Sigmoid colon (tissue), 7 donors: ENCODE data around the gene TENT5C. TPM values are rescaled to one million over a fixed set of nuclear protein-coding genes. Genes with fewer than 3 reads are reported as not detected.

ENCODE experiments used
- DNase-seq: peaks from one replicate; pipeline ENCODE4 v3.0.0-alpha.2; 2019
- H3K27ac ChIP-seq, 4 donors: fragments of 200-600 bp; sonication (generic); one replicate each; pipeline ENCODE4 v1.5.1; 2016 to 2019; ENCODE audit warnings: mild to moderate bottlenecking in 1 of 4
- H3K27me3 ChIP-seq, 3 donors: fragments of 200-600 bp; sonication (generic); one replicate each; pipeline ENCODE4 v1.5.1; 2019; ENCODE audit warnings: mild to moderate bottlenecking in 1 of 3
- H3K36me3 ChIP-seq, 4 donors: fragments of 200-600 bp; sonication (generic); one replicate each; pipeline ENCODE4 v1.5.1; 2016 to 2019
- H3K4me1 ChIP-seq, 4 donors: fragments of 200-600 bp; sonication (generic); one replicate each; pipeline ENCODE4 v1.5.1; 2017 to 2019
- H3K4me3 ChIP-seq, 4 donors: fragments of 200-600 bp; sonication (generic); one replicate each; pipeline ENCODE4 v1.5.1; 2017 to 2019; ENCODE audit warnings: mild to moderate bottlenecking in 2 of 4, moderate library complexity in 1 of 4
- H3K9me3 ChIP-seq, 4 donors: fragments of 200-600 bp in 3 of 4; sonication (generic) in 3 of 4; one replicate each; pipeline versions ENCODE4 v1.5.1 to v1.6.1; 2013 to 2019
- EP300 ChIP-seq, 4 donors: sonication (generic); formaldehyde crosslinking; IDR thresholded peaks; one replicate each; pipeline ENCODE4 v1.6.1; 2017; ENCODE audit warnings: antibody characterized with exemption in 4 of 4
- POLR2A ChIP-seq, 2 donors: fragments of 450-650 bp; IDR thresholded peaks; one replicate each; pipeline ENCODE4 v1.6.1; 2016; ENCODE audit warnings: antibody characterized with exemption in 2 of 2, mild to moderate bottlenecking in 2 of 2, moderate library complexity in 2 of 2
- POLR2AphosphoS5 ChIP-seq, 4 donors: sonication (generic); formaldehyde crosslinking; IDR thresholded peaks; one replicate each; pipeline ENCODE4 v1.6.1; 2017; ENCODE audit warnings: antibody characterized with exemption in 4 of 4
- WGBS, 2 donors: extraction: QIAGEN DNeasy Blood & Tissue Kit; methylation state at CpG; one replicate each; pipeline ENCODE4 v1.1.7; 2013; 5-methylcytosine and 5-hydroxymethylcytosine counted together
- intact Hi-C: fragments of 100-400 bp; cut with DNase I; formaldehyde crosslinking; loops from one replicate; pipeline ENCODE4 v1.15.1; 2023
- polyA plus RNA-seq, 3 donors: library from polyadenylated mRNA; stranded (reverse); fragments of 200-250 nt; gene quantifications; one replicate each; pipeline ENCODE4 v1.2.3, GENCODE V29; 2013
- total RNA-seq, 4 donors: library from RNA; depleted of rRNA; stranded (reverse); fragments of >200 nt; gene quantifications; one replicate each; pipeline ENCODE4 v1.1.0, GENCODE V29; 2016
- TF ChIP-seq, protein P1 (sequence below), 4 experiments: fragments of 450-650 bp in 3 of 4; fragments of 200-600 bp in 1 of 4; IDR thresholded peaks; one replicate each; pipeline ENCODE4 v1.5.1; 2016 to 2019; ENCODE audit warnings: antibody characterized with exemption in 4 of 4, mild to moderate bottlenecking in 3 of 4, moderate library complexity in 2 of 4
- donor health status: healthy with polysubstance abuse.
- donor health status: Bipolar disorder and iron deficiency.
- donor health status: healthy.

TENT5C gene
- total and polyA plus RNA-seq, 7 donors: 2.8 to 10.3 (median 5.6) TPM

DNA sequence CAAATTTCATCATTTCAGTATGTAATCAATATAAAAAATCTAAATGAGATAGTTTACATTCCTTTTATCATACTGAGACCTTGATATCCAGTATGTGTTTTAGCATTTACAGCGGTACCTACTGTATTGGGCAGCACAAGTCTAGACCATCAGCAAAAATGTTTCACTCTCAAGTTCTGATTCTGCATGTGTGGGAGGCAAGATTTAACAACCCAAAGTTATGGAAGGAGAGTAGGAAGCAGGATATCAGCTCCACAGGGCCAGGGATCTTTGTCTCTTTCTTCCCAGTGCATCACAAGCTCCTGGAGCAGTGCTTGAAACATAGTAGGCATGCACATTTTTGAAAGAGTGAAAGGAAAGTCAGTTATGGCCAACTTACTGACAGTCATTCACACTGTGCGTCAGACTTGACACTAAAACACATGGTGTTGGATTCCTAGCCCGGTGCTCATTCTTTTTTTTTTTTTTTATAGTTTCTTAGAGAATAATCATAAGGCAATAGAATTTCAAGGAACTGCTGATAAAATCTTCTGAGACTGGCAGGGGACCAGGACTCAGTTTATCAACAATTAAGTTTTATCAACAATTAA lies 6.1 kb downstream of the TENT5C start:
- no peaks in the 10 kb centered on the region for H3K36me3 ChIP-seq
- TF ChIP-seq POLR2AphosphoS5 (IDR thresholded peaks at IDR 0.05) (no peak), POLR2A (IDR thresholded peaks at IDR 0.05) (no peak)
- TF ChIP-seq, protein P1, sequence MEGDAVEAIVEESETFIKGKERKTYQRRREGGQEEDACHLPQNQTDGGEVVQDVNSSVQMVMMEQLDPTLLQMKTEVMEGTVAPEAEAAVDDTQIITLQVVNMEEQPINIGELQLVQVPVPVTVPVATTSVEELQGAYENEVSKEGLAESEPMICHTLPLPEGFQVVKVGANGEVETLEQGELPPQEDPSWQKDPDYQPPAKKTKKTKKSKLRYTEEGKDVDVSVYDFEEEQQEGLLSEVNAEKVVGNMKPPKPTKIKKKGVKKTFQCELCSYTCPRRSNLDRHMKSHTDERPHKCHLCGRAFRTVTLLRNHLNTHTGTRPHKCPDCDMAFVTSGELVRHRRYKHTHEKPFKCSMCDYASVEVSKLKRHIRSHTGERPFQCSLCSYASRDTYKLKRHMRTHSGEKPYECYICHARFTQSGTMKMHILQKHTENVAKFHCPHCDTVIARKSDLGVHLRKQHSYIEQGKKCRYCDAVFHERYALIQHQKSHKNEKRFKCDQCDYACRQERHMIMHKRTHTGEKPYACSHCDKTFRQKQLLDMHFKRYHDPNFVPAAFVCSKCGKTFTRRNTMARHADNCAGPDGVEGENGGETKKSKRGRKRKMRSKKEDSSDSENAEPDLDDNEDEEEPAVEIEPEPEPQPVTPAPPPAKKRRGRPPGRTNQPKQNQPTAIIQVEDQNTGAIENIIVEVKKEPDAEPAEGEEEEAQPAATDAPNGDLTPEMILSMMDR (IDR thresholded peaks at IDR 0.05): no peak
- peaks cover 0 to 68% (median 49%) of the 10 kb centered on the region in 4 donors for H3K4me1 ChIP-seq
- intact Hi-C loops: loop anchor here (5.0 kb wide), 2 partner anchors 60 to 85 kb away; no protein-coding TSS in a partner anchor
- H3K9me3 ChIP-seq: no peaks in the 10 kb centered on the region
- no peak for DNase-seq
- H3K4me3 ChIP-seq: no peak overlapping the region
- peak overlapping the region in 3 of 4 donors; percentile 60 to 86 (median 75) for H3K27ac ChIP-seq
- WGBS, 2 donors: 39 to 60% methylated on average over 3 of the region's 3 CpGs
- H3K27me3 ChIP-seq: no peaks in the 10 kb centered on the region

DNA sequence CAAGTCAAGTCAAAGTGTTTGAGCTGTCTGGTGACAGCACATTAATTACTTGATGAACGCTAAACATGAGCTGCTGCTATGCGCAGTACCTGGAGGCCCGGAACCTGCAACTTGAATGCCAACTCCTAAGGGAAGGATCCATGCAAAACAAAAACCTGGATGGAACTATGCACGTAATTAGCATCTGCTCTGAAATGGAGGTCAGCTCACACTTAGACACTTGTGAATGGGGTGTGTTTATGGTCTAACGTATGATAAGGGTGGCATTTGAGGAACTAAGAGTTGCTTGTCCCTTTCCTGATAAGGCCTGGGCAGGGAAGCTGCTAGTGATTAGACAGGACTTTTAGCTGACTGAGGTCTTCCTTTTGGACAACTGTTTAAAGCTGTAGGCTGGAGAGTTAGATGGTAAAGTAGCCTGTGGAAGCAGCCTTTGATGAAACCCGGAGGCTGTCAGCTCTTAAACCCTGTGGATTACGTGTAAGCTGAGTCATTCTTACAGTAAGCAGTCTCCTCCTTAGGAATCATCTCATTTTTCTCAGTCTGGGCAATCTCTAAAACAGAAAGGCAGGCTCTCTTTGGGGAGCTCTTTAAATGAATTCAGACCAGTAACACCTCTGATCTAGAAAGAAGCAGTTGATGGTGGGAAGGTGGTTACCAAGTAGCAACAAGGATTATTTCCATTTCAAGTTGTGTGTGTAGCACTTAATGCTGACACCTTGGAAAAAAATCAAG lies 6.8 kb downstream of the TENT5C start:
- Histone ChIP-seq H3K27me3 (no peaks in the 10 kb centered on the region), H3K4me3 (no peak overlapping the region), H3K27ac (peak overlapping the region in 3 of 4 donors; percentile 60 to 86 (median 75)), H3K9me3 (no peaks in the 10 kb centered on the region), H3K4me1 (peaks cover 0 to 61% (median 42%) of the 10 kb centered on the region in 4 donors), H3K36me3 (no peaks in the 10 kb centered on the region)
- intact Hi-C loops: loop anchor here (5.0 kb wide), 2 partner anchors 60 to 85 kb away; no protein-coding TSS in a partner anchor
- TF ChIP-seq EP300 (IDR thresholded peaks at IDR 0.05) (peak in 1 of 4 donors; percentile 60), POLR2A (IDR thresholded peaks at IDR 0.05) (no peak), POLR2AphosphoS5 (IDR thresholded peaks at IDR 0.05) (peak in 3 of 4 donors; percentile 41 to 74 (median 47))
- TF ChIP-seq, protein P1 (IDR thresholded peaks at IDR 0.05): no peak
- WGBS, 2 donors: 9 to 35% methylated on average over 7 of the region's 7 CpGs
- no peak for DNase-seq

DNA sequence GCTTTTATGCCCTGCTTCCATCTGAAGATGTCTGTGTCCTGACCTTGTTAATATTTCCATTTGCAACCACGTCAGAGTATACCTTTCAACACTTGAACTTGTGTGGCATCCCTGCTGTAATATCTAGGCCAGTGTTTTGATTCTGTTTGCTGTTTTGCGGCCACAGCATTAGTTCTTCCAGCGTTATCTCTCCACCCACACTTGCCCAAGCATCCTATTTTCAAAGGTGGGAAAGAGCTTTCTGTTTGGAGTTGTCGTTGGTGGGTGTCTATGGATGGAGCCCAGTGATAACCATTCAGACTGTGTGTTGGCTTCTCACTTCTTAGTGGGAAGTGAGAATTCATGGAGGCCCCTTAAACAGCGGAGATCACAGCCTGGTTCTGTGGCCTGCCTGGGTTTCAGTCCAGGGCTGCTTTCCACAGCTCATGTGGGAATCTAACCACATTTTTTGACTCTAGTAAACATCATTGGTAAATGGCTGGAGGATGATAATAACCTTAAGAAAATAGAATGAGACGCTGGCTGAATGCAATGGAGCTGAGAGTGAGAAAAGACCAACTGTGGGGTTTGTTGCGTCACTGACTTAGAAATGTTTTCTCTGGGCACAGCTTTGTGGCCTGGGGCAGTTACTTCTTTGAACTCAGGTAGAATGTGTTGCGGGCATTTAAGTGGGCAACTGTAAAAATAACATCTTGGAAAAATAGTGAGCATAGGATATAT lies 7.6 kb downstream of the TENT5C start:
- TF ChIP-seq, protein P1 (IDR thresholded peaks at IDR 0.05): no peak
- no peak for TF ChIP-seq POLR2A (IDR thresholded peaks at IDR 0.05)
- TF ChIP-seq POLR2AphosphoS5 (IDR thresholded peaks at IDR 0.05): no peak
- no peak for TF ChIP-seq EP300 (IDR thresholded peaks at IDR 0.05)
- Histone ChIP-seq H3K9me3 (no peaks in the 10 kb centered on the region), H3K27me3 (no peaks in the 10 kb centered on the region), H3K36me3 (no peaks in the 10 kb centered on the region), H3K4me1 (peaks cover 0 to 54% (median 40%) of the 10 kb centered on the region in 4 donors), H3K4me3 (no peak overlapping the region), H3K27ac (peak overlapping the region in 3 of 4 donors; percentile 60 to 86 (median 75))
- intact Hi-C loops: loop anchor here (5.0 kb wide), 2 partner anchors 59 to 84 kb away; no protein-coding TSS in a partner anchor
- WGBS, 2 donors: 56 to 78% methylated on average over 8 of the region's 8 CpGs
- DNase-seq: no peak

DNA sequence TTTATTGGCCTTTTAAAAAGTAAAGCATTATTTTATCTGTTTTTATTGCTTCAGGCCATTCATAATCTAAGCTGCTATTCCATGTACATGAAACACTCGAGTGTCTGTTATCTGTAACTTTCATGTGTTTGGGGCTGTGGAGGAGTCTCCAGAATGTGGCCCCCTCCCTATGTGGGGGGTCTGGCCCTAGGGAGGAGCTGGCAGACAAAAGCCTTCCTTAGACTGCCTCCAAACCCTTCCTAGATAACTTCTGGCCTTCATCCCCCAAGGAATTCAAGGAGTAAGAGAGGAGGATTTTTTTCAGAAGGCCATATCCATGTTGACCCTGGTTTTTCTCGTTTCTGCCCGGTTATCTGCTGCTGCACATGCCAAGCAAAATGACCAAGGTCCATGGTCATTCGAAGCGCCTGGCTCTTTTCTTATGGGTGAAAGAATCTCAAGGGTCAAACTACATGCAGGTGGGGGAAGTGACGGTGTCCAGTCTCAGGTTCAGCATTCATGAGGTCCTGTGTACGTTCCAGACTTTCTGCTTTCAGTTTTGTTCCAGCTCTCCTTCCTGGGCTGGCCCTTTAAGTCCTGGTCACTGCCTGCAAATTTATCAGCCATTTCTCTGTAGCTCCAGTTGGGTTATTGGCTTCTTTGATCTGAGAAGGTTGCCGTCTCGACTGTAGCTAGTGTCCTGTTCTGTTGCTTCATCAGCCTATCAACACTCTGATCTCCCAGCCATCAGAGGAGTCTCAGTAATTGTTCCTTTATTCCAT lies 8.3 kb downstream of the TENT5C start:
- no peaks in the 10 kb centered on the region for H3K9me3 ChIP-seq
- DNase-seq: no peak
- no peak for TF ChIP-seq EP300 (IDR thresholded peaks at IDR 0.05)
- TF ChIP-seq, protein P1 (IDR thresholded peaks at IDR 0.05): no peak
- no peak for TF ChIP-seq POLR2AphosphoS5 (IDR thresholded peaks at IDR 0.05)
- no peak for TF ChIP-seq POLR2A (IDR thresholded peaks at IDR 0.05)
- WGBS, 2 donors: 19 to 64% methylated on average over 9 of the region's 9 CpGs
- intact Hi-C loops: loop anchor here (5.0 kb wide), 2 partner anchors 58 to 83 kb away; no protein-coding TSS in a partner anchor
- peak overlapping the region in 3 of 4 donors; percentile 60 to 86 (median 75) for H3K27ac ChIP-seq
- no peaks in the 10 kb centered on the region for H3K27me3 ChIP-seq
- H3K4me3 ChIP-seq: no peak overlapping the region
- H3K36me3 ChIP-seq: no peaks in the 10 kb centered on the region
- H3K4me1 ChIP-seq: peaks cover 0 to 47% (median 35%) of the 10 kb centered on the region in 4 donors
